Fibroblast of the aortic adventitia (primary cell): ENCODE data around the gene ZNF33A. TPM values are rescaled to one million over a fixed set of nuclear protein-coding genes. Genes with fewer than 3 reads are reported as not detected.
"Not testable (repeated sequence)": the region's sequence is repeated elsewhere in the genome, so short reads cannot be mapped to it uniquely, and the experiment has no call there.

Experiments used
- DNase-seq: peaks from one replicate; pipeline ENCODE4 v3.0.0-alpha.2; 2010; ENCODE audit warnings: low read depth
- H3K4me3 ChIP-seq: 2 replicates; pipeline ENCODE4 v1.5.1; 2011; ENCODE audit warnings: low read depth, mild to moderate bottlenecking, control low read depth, low read length, moderate library complexity
- total RNA-seq: library from RNA; depleted of rRNA; stranded (reverse); fragments of >200 nt; gene quantifications from 2 replicates; pipeline ENCODE4 v1.2.3, GENCODE V29; 2012; ENCODE audit warnings: low replicate concordance
- TF ChIP-seq, protein P1 (sequence below): IDR thresholded peaks from 2 replicates; pipeline ENCODE4 v1.5.1; 2011; ENCODE audit warnings: mild to moderate bottlenecking, low read length, control low read depth, inconsistent platforms; ENCODE audit not compliant: insufficient read depth

Gene ZNF33A
- total RNA-seq, 1 donor, result 19.3 TPM

DNA sequence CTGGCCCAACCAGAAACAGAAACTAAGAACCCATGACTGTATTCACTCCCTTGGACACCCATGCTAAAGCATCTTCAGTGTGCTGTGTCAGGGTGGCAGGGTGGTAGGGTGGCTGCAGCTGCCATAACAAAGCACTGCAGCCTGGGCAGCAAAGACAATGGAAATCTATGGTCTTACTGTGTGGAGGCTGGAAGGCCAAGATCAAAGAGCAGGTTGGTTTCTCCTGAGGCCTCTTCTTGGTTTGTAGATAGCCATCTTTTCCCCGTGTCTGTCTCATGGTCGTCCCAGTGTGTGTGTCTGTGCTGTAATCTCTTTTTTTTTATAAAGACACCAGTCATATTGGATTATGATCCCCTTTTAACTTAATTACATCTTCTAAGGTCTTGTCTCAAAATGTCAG, 18.8 kb upstream of the ZNF33A start:
- DNase-seq, result no peak
- no peak overlapping the region for H3K4me3 ChIP-seq
- TF ChIP-seq, protein P1, sequence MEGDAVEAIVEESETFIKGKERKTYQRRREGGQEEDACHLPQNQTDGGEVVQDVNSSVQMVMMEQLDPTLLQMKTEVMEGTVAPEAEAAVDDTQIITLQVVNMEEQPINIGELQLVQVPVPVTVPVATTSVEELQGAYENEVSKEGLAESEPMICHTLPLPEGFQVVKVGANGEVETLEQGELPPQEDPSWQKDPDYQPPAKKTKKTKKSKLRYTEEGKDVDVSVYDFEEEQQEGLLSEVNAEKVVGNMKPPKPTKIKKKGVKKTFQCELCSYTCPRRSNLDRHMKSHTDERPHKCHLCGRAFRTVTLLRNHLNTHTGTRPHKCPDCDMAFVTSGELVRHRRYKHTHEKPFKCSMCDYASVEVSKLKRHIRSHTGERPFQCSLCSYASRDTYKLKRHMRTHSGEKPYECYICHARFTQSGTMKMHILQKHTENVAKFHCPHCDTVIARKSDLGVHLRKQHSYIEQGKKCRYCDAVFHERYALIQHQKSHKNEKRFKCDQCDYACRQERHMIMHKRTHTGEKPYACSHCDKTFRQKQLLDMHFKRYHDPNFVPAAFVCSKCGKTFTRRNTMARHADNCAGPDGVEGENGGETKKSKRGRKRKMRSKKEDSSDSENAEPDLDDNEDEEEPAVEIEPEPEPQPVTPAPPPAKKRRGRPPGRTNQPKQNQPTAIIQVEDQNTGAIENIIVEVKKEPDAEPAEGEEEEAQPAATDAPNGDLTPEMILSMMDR, result no peak

DNA sequence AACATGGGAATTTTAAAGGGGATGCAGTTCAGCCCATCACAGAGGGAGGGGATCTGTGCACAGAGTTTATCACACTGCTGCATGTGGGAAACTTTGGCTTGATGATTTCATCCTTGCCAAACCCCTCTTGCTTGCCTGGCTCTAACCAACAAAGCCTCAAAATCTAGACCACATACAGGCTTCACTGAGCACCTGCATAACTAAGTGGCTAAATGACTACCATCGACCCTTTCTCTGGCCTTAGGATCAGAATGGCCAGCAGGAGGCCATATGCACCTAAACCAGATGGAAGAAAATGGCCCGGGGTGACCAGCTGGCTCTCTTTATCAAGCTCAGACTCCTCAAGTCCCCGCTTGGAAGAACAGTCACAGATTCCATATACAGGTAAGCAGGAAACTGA, 18.4 kb upstream of the ZNF33A start:
- H3K4me3 ChIP-seq, result no peak overlapping the region
- no peak for DNase-seq
- TF ChIP-seq, protein P1, result peak; percentile 5

DNA sequence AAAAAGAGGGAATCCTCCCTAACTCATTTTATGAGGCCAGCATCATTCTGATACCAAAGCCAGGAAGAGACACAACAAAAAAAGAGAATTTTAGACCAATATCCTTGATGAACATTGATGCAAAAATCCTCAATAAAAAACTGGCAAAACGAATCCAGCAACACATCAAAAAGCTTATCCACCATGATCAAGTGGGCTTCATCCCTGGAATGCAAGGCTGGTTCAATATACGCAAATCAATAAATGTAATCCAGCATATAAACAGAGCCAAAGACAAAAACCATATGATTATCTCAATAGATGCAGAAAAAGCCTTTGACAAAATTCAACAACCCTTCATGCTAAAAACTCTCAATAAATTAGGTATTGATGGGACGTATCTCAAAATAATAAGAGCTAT, 11.6 kb upstream of the ZNF33A start:
- H3K4me3 ChIP-seq, DNase-seq: not testable (repeated sequence)

DNA sequence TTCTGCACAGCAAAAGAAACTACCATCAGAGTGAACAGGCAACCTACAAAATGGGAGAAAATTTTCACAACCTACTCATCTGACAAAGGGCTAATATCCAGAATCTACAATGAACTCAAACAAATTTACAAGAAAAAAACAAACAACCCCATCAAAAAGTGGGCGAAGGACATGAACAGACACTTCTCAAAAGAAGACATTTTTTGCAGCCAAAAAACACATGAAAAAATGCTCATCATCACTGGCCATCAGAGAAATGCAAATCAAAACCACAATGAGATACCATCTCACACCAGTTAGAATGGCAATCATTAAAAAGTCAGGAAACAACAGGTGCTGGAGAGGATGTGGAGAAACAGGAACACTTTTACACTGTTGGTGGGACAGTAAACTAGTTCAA, 10.0 kb upstream of the ZNF33A start:
- H3K4me3 ChIP-seq, DNase-seq: not testable (repeated sequence)

DNA sequence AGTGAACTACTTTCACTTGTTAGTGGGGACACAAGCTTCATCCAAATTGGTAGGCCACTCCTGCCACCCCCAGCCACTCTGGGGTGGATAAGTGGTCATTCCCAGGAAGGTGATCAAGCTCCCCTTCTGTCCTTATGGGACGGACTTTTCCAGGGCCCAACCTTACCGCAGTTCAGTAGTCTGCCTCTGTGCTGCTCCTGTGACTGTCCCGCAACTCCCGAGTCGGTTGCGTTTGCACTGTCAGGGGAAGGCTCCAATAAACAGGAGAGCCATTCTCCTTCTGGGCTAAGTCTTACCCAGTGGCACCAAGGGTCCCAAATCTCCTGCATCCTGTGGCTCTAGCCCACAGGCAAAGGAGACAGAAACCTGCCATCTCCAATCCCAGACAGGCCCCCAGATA, 7.4 kb upstream of the ZNF33A start:
- DNase-seq, result no peak
- TF ChIP-seq, protein P1, result no peak
- H3K4me3 ChIP-seq, result no peak overlapping the region

DNA sequence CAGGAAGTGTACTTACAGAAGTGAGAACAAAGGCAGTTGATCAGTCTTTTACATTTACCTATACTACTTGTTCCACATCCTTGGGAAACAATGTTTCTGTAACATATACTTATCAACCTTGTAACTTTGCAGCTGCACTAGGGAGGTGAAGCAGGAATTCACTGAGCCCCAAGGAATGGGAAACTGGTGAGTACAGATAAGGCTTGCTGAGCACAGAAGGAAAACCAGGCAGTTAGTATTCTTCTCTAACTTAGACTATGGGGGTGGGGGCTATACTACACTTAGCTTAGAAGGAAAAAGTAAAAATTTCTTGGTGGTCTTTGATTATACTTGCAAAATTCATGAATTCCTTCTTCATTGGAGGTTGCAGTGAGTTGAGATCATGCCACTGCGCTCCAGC, 6.9 kb upstream of the ZNF33A start:
- DNase-seq, result no peak
- TF ChIP-seq, protein P1, result no peak
- no peak overlapping the region for H3K4me3 ChIP-seq

DNA sequence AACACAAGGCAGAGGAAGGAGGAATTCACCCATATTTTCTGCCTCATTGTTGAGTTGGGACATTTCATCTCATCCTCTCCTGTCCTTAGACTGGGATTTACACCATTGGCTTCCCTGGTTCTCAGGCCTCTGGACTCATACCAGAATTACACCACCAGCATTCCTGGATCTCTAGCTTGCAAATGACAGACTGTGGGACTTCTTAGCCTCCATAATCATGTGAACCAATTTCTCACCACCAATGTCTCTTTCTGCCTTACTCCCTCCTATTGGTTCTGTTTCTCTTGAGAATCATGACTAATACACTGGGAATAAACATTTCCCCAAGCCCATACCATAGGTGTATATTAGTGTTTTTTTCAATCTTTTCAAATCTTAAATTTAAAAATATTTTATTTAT, 2.9 kb upstream of the ZNF33A start:
- no peak for DNase-seq
- H3K4me3 ChIP-seq, result no peak overlapping the region
- TF ChIP-seq, protein P1, result no peak

DNA sequence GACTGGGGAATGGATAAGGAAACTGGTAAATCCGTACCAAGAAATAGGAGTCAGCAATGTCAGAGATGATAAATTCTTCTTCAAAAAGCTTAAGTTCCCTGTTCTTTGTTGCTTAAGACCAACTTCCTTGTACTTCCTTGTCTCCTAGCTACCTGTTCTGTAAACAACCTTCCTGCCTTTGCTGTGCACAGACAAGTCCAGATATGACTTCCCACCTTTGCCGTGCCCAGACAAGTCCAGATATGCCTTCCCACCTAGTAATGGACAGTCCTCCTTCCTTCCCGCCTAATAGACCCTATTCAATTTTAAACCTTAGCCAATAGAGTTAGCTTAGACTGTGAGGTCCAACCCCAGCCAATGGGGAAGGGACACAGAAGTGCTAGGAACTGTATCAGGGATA, 2.5 kb upstream of the ZNF33A start:
- DNase-seq, result no peak
- TF ChIP-seq, protein P1, result no peak
- H3K4me3 ChIP-seq, result no peak overlapping the region
